GM10266 (cell line): ENCODE measurements around the gene FES.

Experiments used
- DNase-seq: peaks from one replicate; pipeline ENCODE4 v3.0.0; 2012; ENCODE audit errors: extremely low spot score
- CTCF ChIP-seq: IDR thresholded peaks from 2 replicates; pipeline ENCODE4 v1.5.1; 2012; ENCODE audit warnings: mild to moderate bottlenecking, low read depth; ENCODE audit not compliant: control insufficient read depth, insufficient read depth; ENCODE audit errors: missing control alignments

FES gene

GRCh38 chr15:90892498-90893174, 8.3 kb downstream of the FES start:
- DNase-seq = no peak
- TF ChIP-seq CTCF = no peak

GRCh38 chr15:90893175-90894090, 9.1 kb downstream of the FES start:
- DNase-seq = no peak
- TF ChIP-seq CTCF = peak; percentile 17

DNA sequence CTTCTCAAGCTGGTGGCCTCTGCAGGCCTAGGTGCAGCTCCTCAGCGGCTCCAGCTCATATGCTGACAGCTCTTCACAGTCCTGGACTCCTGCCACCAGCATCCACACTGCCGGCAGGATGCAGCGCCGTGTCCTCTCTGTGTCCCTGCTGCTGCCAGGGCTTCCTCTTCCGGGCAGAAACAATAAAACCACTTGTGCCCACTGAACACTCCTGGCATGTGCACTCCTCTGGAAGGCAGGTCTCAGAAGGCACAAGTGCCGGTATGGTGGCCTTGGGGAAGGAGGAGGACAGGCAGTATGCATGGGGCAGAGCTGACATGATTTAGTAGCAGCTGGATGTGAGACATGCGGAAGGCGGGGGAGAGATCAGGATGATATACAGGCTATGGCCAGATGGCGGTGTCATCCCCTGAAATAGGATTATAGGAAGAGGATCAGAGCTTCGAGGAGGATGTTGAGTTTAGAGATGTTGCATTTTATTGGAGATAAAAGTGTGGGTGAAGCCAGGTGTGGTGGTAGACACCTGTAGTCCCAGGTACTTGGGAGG, 11.3 kb downstream of the FES start:
- no peak for DNase-seq
- no peak for TF ChIP-seq CTCF

DNA sequence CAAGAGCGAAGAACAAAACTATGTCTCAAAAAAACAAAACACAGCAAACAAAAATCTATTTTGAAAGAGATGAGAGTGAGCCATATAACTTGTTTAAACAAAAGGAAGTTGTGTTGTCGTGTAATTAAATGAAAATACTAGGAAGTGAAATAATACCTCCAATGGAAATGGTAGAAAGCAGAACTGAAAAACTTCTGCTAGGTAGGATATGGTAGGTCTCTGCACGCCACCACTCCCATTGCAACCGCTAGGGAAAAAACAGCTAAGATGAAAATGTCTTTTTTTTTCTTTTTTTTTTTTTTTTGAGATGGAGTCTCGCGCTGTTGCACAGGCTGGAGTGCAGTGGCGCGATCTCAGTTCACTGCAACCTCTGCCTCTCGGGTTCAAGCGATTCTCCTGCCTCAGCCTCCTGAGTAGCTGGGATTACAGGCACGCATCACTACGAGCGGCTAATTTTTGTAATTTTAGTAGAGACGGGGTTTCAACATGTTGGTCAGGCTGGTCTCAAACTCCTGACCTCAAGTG, 12.9 kb downstream of the FES start:
- DNase-seq = peak; percentile 59

- no peak for DNase-seq
- TF ChIP-seq CTCF = no peak
Observed at GRCh38 chr15:90901175-90902039, 17.1 kb downstream of the FES start.

DNA sequence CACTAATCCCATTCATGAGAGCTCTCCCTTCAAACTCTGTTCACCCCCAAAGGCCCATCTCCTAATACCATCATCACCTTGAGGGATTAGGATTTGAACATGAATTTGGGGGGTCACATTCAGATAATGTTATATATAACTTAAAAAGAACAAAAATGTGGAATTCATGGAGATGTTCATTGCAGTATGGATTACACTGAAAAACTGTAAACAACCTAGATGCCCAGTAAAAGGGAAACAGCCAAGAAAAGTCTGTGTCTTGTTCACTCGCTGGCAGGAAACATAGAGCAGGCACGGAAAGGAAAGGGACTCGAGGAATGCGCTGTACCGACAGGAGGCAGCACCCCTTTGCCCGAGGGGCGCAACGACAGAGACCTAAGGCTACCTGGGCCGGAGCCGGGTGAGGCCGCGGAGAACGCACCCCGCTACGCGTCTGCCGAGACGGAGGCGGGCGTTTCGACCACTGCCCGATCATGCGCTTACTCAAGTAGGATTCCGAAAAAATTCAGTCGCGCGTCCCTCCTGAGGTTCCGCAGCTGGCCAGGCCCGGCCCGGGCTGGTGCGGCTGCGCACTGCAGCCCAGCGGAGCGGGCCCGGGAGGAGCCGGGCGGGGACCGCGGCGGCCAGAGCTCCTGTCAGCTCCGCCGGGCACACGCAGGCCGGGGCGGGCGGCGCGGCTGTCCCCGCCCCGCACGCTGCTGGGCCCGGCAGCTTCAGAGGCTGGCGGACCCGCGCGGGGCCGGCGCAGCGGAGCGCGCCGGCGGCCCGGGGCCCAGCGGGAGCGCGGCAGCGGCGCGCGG, 17.9 kb downstream of the FES start:
- peak; percentile 96 for DNase-seq
- peak; percentile 86 for TF ChIP-seq CTCF
